ENCODE data around the gene TBX10.
"Not testable (repeated sequence)": the region's sequence is repeated elsewhere in the genome, so short reads cannot be mapped to it uniquely, and the experiment has no call there.

DNA sequence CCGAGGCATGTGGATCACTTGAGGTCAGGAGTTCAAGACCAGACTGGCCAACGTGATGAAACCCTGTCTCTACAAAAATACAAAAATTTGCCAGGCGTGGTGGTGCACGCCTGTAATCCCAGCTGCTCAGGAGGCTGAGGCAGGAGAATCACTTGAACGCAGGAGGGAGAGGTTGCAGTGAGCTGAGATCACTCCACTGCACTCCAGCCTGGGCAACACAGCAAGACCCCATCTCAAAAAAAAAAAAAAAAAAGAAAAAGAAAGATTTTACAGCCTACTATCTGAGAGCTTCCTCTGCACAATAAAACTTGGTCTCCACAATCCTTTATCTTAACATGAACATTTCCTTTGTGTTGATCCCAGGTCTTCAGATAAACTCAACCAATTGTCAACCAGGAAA lies 21.2 kb upstream of the TBX10 start:
- not testable (repeated sequence) for TF ChIP-seq POLR2A, CTCF (IDR thresholded peaks at IDR 0.05)
